GM21619 (cell line): ENCODE measurements around the gene PBRM1.

Experiments used
- ATAC-seq: cut with Tn5 transposase; IDR thresholded peaks from one replicate; pipeline ENCODE4 v1.9.1; 2021; ENCODE audit not compliant: unreplicated experiment

Gene PBRM1

GRCh38 chr3:52670621-52671521 lies 14.8 kb downstream of the PBRM1 start:
- ATAC-seq: peak; percentile 86

GRCh38 chr3:52663098-52663497 lies 22.6 kb downstream of the PBRM1 start:
- no peak for ATAC-seq

GRCh38 chr3:52660046-52660445 lies 25.7 kb downstream of the PBRM1 start:
- ATAC-seq: no peak

GRCh38 chr3:52655895-52656294 lies 29.8 kb downstream of the PBRM1 start:
- ATAC-seq: no peak

- no peak for ATAC-seq
These were observed 34.1 kb downstream of the PBRM1 start for GRCh38 chr3:52651592-52651991.

GRCh38 chr3:52650439-52650838 lies 35.3 kb downstream of the PBRM1 start:
- no peak for ATAC-seq

GRCh38 chr3:52649461-52650210 lies 36.1 kb downstream of the PBRM1 start:
- ATAC-seq: no peak

- ATAC-seq: no peak
These were observed 40.2 kb downstream of the PBRM1 start for GRCh38 chr3:52645549-52645948.

GRCh38 chr3:52636673-52637072 lies 49.0 kb downstream of the PBRM1 start:
- ATAC-seq: no peak

GRCh38 chr3:52633786-52634185 lies 51.9 kb downstream of the PBRM1 start:
- no peak for ATAC-seq

GRCh38 chr3:52625041-52625440 lies 60.7 kb downstream of the PBRM1 start:
- no peak for ATAC-seq

- no peak for ATAC-seq
These were observed 62.4 kb downstream of the PBRM1 start for GRCh38 chr3:52623234-52623792.

GRCh38 chr3:52620580-52620979 lies 65.1 kb downstream of the PBRM1 start:
- no peak for ATAC-seq

- no peak for ATAC-seq
These were observed 70.5 kb downstream of the PBRM1 start for GRCh38 chr3:52615166-52615565.

- no peak for ATAC-seq
These were observed 71.0 kb downstream of the PBRM1 start for GRCh38 chr3:52614689-52615088.

GRCh38 chr3:52609316-52609815 lies 76.3 kb downstream of the PBRM1 start:
- no peak for ATAC-seq

- no peak for ATAC-seq
These were observed 77.4 kb downstream of the PBRM1 start for GRCh38 chr3:52608337-52608736.

GRCh38 chr3:52606373-52607085 lies 79.2 kb downstream of the PBRM1 start:
- no peak for ATAC-seq

- ATAC-seq: no peak
These were observed 85.5 kb downstream of the PBRM1 start for GRCh38 chr3:52600258-52600657.

- no peak for ATAC-seq
These were observed 89.0 kb downstream of the PBRM1 start for GRCh38 chr3:52596658-52597265.

GRCh38 chr3:52593103-52593502 lies 92.6 kb downstream of the PBRM1 start:
- ATAC-seq: no peak
